HepG2 (cell line): ENCODE data around the gene VAV2. TPM values are rescaled to one million over a fixed set of nuclear protein-coding genes. Genes with fewer than 3 reads are reported as not detected.

Experiments used
- ATAC-seq: fragments of 200-7000 bp; cut with Tn5 transposase; 3 replicates; pipeline ENCODE4 v1.9.1; 2020; ENCODE audit warnings: mild to moderate bottlenecking, moderate library complexity
- BruUV-seq: library from RNA; stranded (reverse); fragments of 400-500 nt; replicated peaks from 2 replicates; lab custom pipeline; 2021; lab: Mats Ljungman, UMichigan
- CTCF ChIA-PET: fragments of 300-600 bp; formaldehyde crosslinking; extraction: SDS; loops from one replicate; lab custom pipeline; 2021; ENCODE audit warnings: low total read pairs, inconsistent platforms, low intra/inter-chr PET ratio; lab: Yijun Ruan, JAX
- POLR2A ChIA-PET: fragments of 350-600 bp; sonication (Branson Sonifier 250); formaldehyde crosslinking; loops from one replicate; lab custom pipeline; 2020; ENCODE audit warnings: antibody characterized with exemption, inconsistent platforms; lab: Yijun Ruan, JAX
- DNase-seq: peaks from one replicate; pipeline ENCODE4 v3.0.0-alpha.2; 2015; ENCODE audit warnings: low spot score
- FAIRE-seq: peaks from 3 replicates; lab custom pipeline; 2011; peaks lifted over from hg19 to GRCh38; lab: Jason Lieb, UNC
- H2AFZ ChIP-seq: one replicate; pipeline ENCODE4 v1.6.1; 2011; ENCODE audit warnings: low read length, inconsistent platforms
- H3K27ac ChIP-seq: fragments of 300-600 bp; 3 replicates; pipeline ENCODE4 v1.8.0; 2011; ENCODE audit warnings: mixed run types, mild to moderate bottlenecking, mixed read lengths, low read length, inconsistent platforms; ENCODE audit not compliant: insufficient read depth; ENCODE audit errors: extremely low read length
- H3K27me3 ChIP-seq, 2 experiments: fragments of 200-600 bp in 1 of 2; 2 replicates in 1 of 2; 3 replicates in 1 of 2; pipeline versions ENCODE4 v1.6.0 to v1.8.0; 2011; ENCODE audit warnings: low read length in 2 of 2, mild to moderate bottlenecking in 2 of 2, moderate library complexity in 2 of 2, inconsistent platforms in 1 of 2; ENCODE audit not compliant: insufficient read depth in 2 of 2, control insufficient read depth in 1 of 2
- H3K36me3 ChIP-seq, 2 experiments: fragments of 200-600 bp in 1 of 2; replicated peaks in 1 of 2; 2 replicates in 1 of 2; 3 replicates in 1 of 2; pipeline versions ENCODE4 v1.5.1 to v1.8.0; 2011; ENCODE audit warnings: low read length in 2 of 2, inconsistent platforms in 1 of 2; ENCODE audit not compliant: insufficient read depth in 2 of 2, control insufficient read depth in 1 of 2
- H3K4me1 ChIP-seq: 2 replicates; pipeline ENCODE4 v1.5.1; 2012; ENCODE audit warnings: low read length, inconsistent platforms; ENCODE audit not compliant: insufficient read depth
- H3K4me2 ChIP-seq: 2 replicates; pipeline ENCODE4 v1.6.0; 2011; ENCODE audit warnings: low read depth, low read length, inconsistent platforms
- H3K4me3 ChIP-seq, 3 experiments: fragments of 200-600 bp in 1 of 3; sonication (generic), shearing (Covaris generic) in 1 of 3; replicated peaks in 1 of 3; 2 replicates each; pipeline ENCODE4 v1.5.1; 2011 to 2016; ENCODE audit warnings: low read length in 3 of 3, inconsistent platforms in 2 of 3, low read depth in 2 of 3, mild to moderate bottlenecking in 2 of 3, control low read depth in 1 of 3, mixed read lengths in 1 of 3; ENCODE audit not compliant: insufficient read depth in 1 of 3
- H3K79me2 ChIP-seq: one replicate; pipeline ENCODE4 v1.6.1; 2011; ENCODE audit warnings: low read length, inconsistent platforms; ENCODE audit not compliant: insufficient read depth
- H3K9ac ChIP-seq: 2 replicates; pipeline ENCODE4 v1.6.0; 2011; ENCODE audit warnings: mild to moderate bottlenecking, low read depth, low read length, inconsistent platforms; ENCODE audit not compliant: insufficient read depth
- H3K9me3 ChIP-seq: 2 replicates; pipeline ENCODE4 v1.5.1; 2012; ENCODE audit warnings: mild to moderate bottlenecking, low read length
- H4K20me1 ChIP-seq: 2 replicates; pipeline ENCODE4 v1.6.0; 2011; ENCODE audit warnings: inconsistent platforms, mild to moderate bottlenecking, low read length, moderate library complexity; ENCODE audit not compliant: insufficient read depth
- GATAD1 ChIP-seq: IDR thresholded peaks from 2 replicates; pipeline ENCODE4 v1.6.1; 2016; ENCODE audit warnings: missing genetic modification reagents, missing compliant biosample characterization
- JDP2 ChIP-seq: sonication (generic); formaldehyde crosslinking; IDR thresholded peaks from 2 replicates; pipeline ENCODE4 v1.8.1; 2022; ENCODE audit warnings: missing genetic modification reagents, borderline replicate concordance
- KMT2A ChIP-seq: sonication (generic); formaldehyde crosslinking; IDR thresholded peaks from 2 replicates; pipeline ENCODE4 v1.4.0; 2020; ENCODE audit warnings: missing genetic modification reagents
- MNT ChIP-seq: fragments of 450-650 bp; IDR thresholded peaks from 2 replicates; pipeline ENCODE4 v1.6.1; 2016
- NFE2 ChIP-seq: sonication (generic); formaldehyde crosslinking; IDR thresholded peaks from 2 replicates; pipeline ENCODE4 v1.4.0; 2020; ENCODE audit warnings: missing genetic modification reagents
- RBAK ChIP-seq: sonication (generic); formaldehyde crosslinking; IDR thresholded peaks from 2 replicates; pipeline ENCODE4 v1.5.1; 2020; ENCODE audit warnings: mild to moderate bottlenecking, missing genetic modification reagents
- SCMH1 ChIP-seq: sonication (generic); formaldehyde crosslinking; IDR thresholded peaks from 2 replicates; pipeline ENCODE4 v1.9.0; 2021; ENCODE audit warnings: missing genetic modification reagents, mild to moderate bottlenecking, borderline replicate concordance
- TOPORS ChIP-seq: sonication (generic); formaldehyde crosslinking; IDR thresholded peaks from 2 replicates; pipeline ENCODE4 v1.8.0; 2023; ENCODE audit warnings: mild to moderate bottlenecking, missing genetic modification reagents
- ZNF124 ChIP-seq: sonication (generic); formaldehyde crosslinking; IDR thresholded peaks from 2 replicates; pipeline ENCODE4 v1.4.0; 2020; ENCODE audit warnings: missing genetic modification reagents
- ZNF281 ChIP-seq: sonication (generic); formaldehyde crosslinking; IDR thresholded peaks from 2 replicates; pipeline ENCODE4 v1.4.0; 2020; ENCODE audit warnings: missing genetic modification reagents, borderline replicate concordance
- ZNF607 ChIP-seq: sonication (generic); formaldehyde crosslinking; IDR thresholded peaks from 2 replicates; pipeline ENCODE4 v1.5.1; 2020; ENCODE audit warnings: missing genetic modification reagents, mild to moderate bottlenecking, borderline replicate concordance
- ZNF777 ChIP-seq: sonication (generic); formaldehyde crosslinking; IDR thresholded peaks from 2 replicates; pipeline ENCODE4 v1.4.0; 2020; ENCODE audit warnings: missing genetic modification reagents
- ZNF841 ChIP-seq: sonication (generic); formaldehyde crosslinking; IDR thresholded peaks from 2 replicates; pipeline ENCODE4 v1.8.1; 2023; ENCODE audit warnings: missing genetic modification reagents, borderline replicate concordance
- WGBS: methylation state at CpG from one replicate; pipeline ENCODE4 v1.1.6; 2017; ENCODE audit warnings: low lambda C conversion rate; 5-methylcytosine and 5-hydroxymethylcytosine counted together
- in situ Hi-C: cut with HindIII; loops from 2 replicates; pipeline ENCODE4 v1.10.0; 2017; ENCODE audit warnings: low pct_unique_long_range_greater_than_20kb; ENCODE audit not compliant: extremely low pct_ligation_motif_present
- intact Hi-C: fragments of 100-400 bp; cut with micrococcal nuclease; formaldehyde crosslinking; loops from one replicate; pipeline ENCODE4 v1.10.0; 2022; ENCODE audit not compliant: unreplicated experiment
- polyA plus RNA-seq, 8 experiments: library from polyadenylated mRNA; depleted of rRNA in 3 of 8; stranded (reverse) in 7 of 8; unstranded in 1 of 8; fragments of >200 nt; fragmentation: Illumina TruSeq in 4 of 8; extraction: Trizol in 4 of 8; gene quantifications; 2 replicates each; pipeline versions ENCODE4 v1.2.1 to v1.2.3, GENCODE V29; 2011 to 2016; ENCODE audit warnings: low read depth in 4 of 8, missing spikeins in 1 of 8, mixed read lengths in 1 of 8; ENCODE audit not compliant: insufficient read depth in 1 of 8
- total RNA-seq, 5 experiments: library from RNA; depleted of rRNA; stranded (reverse); fragments of >200 nt; fragmentation: Illumina TruSeq; extraction: Trizol; gene quantifications; 2 replicates each; pipeline ENCODE4 v1.2.3, GENCODE V29; 2016; ENCODE audit warnings: low read depth in 1 of 5

VAV2 gene
- total and polyA plus RNA-seq, 2 of the 13 experiments (the other 11 are each of a cell fraction or from before 2014, with no cell fraction given) = 22.5 to 22.9 TPM

- ChIA-PET POLR2A (no interaction called here), CTCF (no interaction called here)
- peaks cover 25% of the 10 kb centered on the region for H3K4me1 ChIP-seq
- FAIRE-seq = no peak
- H3K9ac ChIP-seq = no peak overlapping the region
- ATAC-seq = no peak
- H3K27ac ChIP-seq = no peak overlapping the region
- WGBS = 29% methylated on average over 2 of the region's 2 CpGs
- H3K4me3 ChIP-seq = no peak overlapping the region
- no peaks in the 10 kb centered on the region; a peak in 1 of 5 replicates for H3K27me3 ChIP-seq
- no peaks in the 10 kb centered on the region for H3K36me3 ChIP-seq
- intact Hi-C loops = no loop called here
- H3K4me2 ChIP-seq = no peak overlapping the region
- 0 out of 2 replicates have a peak, but pooled peaks cover 4% of the 10 kb centered on the region for H4K20me1 ChIP-seq
- no TSS peak for BruUV-seq
- no peak for DNase-seq
- no peaks in the 10 kb centered on the region for H3K79me2 ChIP-seq
- in situ Hi-C loops = no loop called here
- H2AFZ ChIP-seq = no peak overlapping the region
- TF ChIP-seq ZNF124 (no peak), GATAD1 (CRISPR knock-in tag) (no peak), ZNF607 (CRISPR knock-in tag) (no peak)
- no peaks in the 10 kb centered on the region for H3K9me3 ChIP-seq
Measured at GRCh38 chr9:133997584-133997983, 5.5 kb upstream of the VAV2 start.

- no peaks in the 10 kb centered on the region; a peak in 1 of 5 replicates for H3K27me3 ChIP-seq
- 0 out of 2 replicates have a peak, but pooled peaks cover 4% of the 10 kb centered on the region for H4K20me1 ChIP-seq
- no peak overlapping the region for H3K4me3 ChIP-seq
- intact Hi-C loops = no loop called here
- H3K4me2 ChIP-seq = no peak overlapping the region
- TF ChIP-seq RBAK (no peak), ZNF777 (CRISPR knock-in tag) (no peak), KMT2A (no peak), ZNF841 (no peak), SCMH1 (no peak), NFE2 (CRISPR knock-in tag) (no peak), JDP2 (CRISPR knock-in tag) (no peak), MNT (no peak), ZNF281 (CRISPR knock-in tag) (no peak), TOPORS (no peak)
- TF ChIP-seq, all 625 proteins: peak for 0
- Histone ChIP-seq H3K27ac (no peak overlapping the region), H2AFZ (no peak overlapping the region), H3K9ac (no peak overlapping the region), H3K36me3 (no peaks in the 10 kb centered on the region), H3K9me3 (no peaks in the 10 kb centered on the region), H3K79me2 (peaks cover 3% of the 10 kb centered on the region), H3K4me1 (peaks cover 25% of the 10 kb centered on the region)
- ChIA-PET POLR2A (no interaction called here), CTCF (interaction anchor here (4.0 kb wide), 1 partner anchor 203 kb away, joined by 40 read pairs; no protein-coding TSS in a partner anchor)
- no TSS peak for BruUV-seq
- ATAC-seq (no peak), FAIRE-seq (no peak), DNase-seq (no peak)
- 51% methylated on average over 20 of the region's 24 CpGs for WGBS
- in situ Hi-C loops = no loop called here
Measured at GRCh38 chr9:133996531-133997520, 4.7 kb upstream of the VAV2 start.
